SJCRH30 (cell line): ENCODE results near the gene CLCF1. TPM values are rescaled to one million over a fixed set of nuclear protein-coding genes. Genes with fewer than 3 reads are reported as not detected.

ENCODE experiments used
- total RNA-seq: library from RNA; depleted of rRNA; stranded (reverse); fragments of >200 nt; shearing (Covaris generic); gene quantifications from 2 replicates; pipeline ENCODE4 v1.2.3, GENCODE V29; 2014; rRNA removed

Gene CLCF1
- total RNA-seq, 1 experiment from 2014 or later, result 6.1 TPM

Other genes with a start within 250 kb of the CLCF1 start
- gene GRK2, start 107.1 kb downstream of the CLCF1 start, total RNA-seq, result 45.2 and 49.7 TPM in 2 replicates
- 15.3 and 19.9 TPM in 2 replicates for gene ANKRD13D, start 84.3 kb downstream of the CLCF1 start, total RNA-seq
- 2.5 TPM in 2 replicates for gene SSH3, start 70.1 kb downstream of the CLCF1 start, total RNA-seq
- 35.4 and 37.5 TPM in 2 replicates for gene POLD4, start 20.1 kb downstream of the CLCF1 start, total RNA-seq
- 9.4 and 11.7 TPM in 2 replicates for gene RAD9A, start 18.4 kb upstream of the CLCF1 start, total RNA-seq
- 169 and 197 TPM in 2 replicates for gene PPP1CA, start 28.3 kb upstream of the CLCF1 start, total RNA-seq
- not detected in 2 replicates for gene TBC1D10C, start 30.5 kb upstream of the CLCF1 start, total RNA-seq
- 0.05 and 0.08 TPM in 2 replicates for gene CARNS1, start 42.1 kb upstream of the CLCF1 start, total RNA-seq
- 25.9 and 33.5 TPM in 2 replicates for gene RPS6KB2, start 54.9 kb upstream of the CLCF1 start, total RNA-seq
- gene PTPRCAP, start 64.1 kb upstream of the CLCF1 start, total RNA-seq, result 1.1 TPM in 1 of 2 replicates, not detected in the other
- 25.5 and 30.1 TPM in 2 replicates for gene CORO1B, start 69.9 kb upstream of the CLCF1 start, total RNA-seq
- gene GPR152, start 79.1 kb upstream of the CLCF1 start, total RNA-seq, result not detected in 2 replicates
- gene CABP4, start 81.8 kb upstream of the CLCF1 start, total RNA-seq, result 1.2 and 2.6 TPM in 2 replicates
- gene TMEM134, start 95.7 kb upstream of the CLCF1 start, total RNA-seq, result 7.6 TPM in 2 replicates
- 39.8 and 45.4 TPM in 2 replicates for gene AIP, start 109.4 kb upstream of the CLCF1 start, total RNA-seq
- gene PITPNM1, start 131.8 kb upstream of the CLCF1 start, total RNA-seq, result 7.9 and 9.7 TPM in 2 replicates
- gene CDK2AP2, start 134.6 kb upstream of the CLCF1 start, total RNA-seq, result 15.8 and 15.9 TPM in 2 replicates
- not detected in 2 replicates for gene CABP2, start 149.8 kb upstream of the CLCF1 start, total RNA-seq
- gene GSTP1, start 210.2 kb upstream of the CLCF1 start, total RNA-seq, result 192 and 275 TPM in 2 replicates
- gene NDUFV1, start 233.3 kb upstream of the CLCF1 start, total RNA-seq, result 116 and 137 TPM in 2 replicates